K562 (cell line): ENCODE measurements around the gene PPP1R12B. TPM values are rescaled to one million over a fixed set of nuclear protein-coding genes. Genes with fewer than 3 reads are reported as not detected.

Experiments used
- ATAC-seq: fragments of 200-7000 bp; cut with Tn5 transposase; 3 replicates; pipeline ENCODE4 v1.9.1; 2020; ENCODE audit warnings: moderate library complexity
- BruUV-seq: library from RNA; stranded (reverse); fragments of 400-500 nt; replicated peaks from 2 replicates; lab custom pipeline; 2021; lab: Mats Ljungman, UMichigan
- CTCF ChIA-PET: fragments of 300-600 bp; formaldehyde crosslinking; extraction: SDS; loops from one replicate; lab custom pipeline; 2021; ENCODE audit warnings: low intra/inter-chr PET ratio; lab: Yijun Ruan, JAX
- POLR2A ChIA-PET: fragments of 300-600, 350-650 bp; sonication (Branson Sonifier 250); formaldehyde crosslinking; extraction: SDS; loops from one replicate; lab custom pipeline; 2021; ENCODE audit warnings: antibody characterized with exemption, inconsistent platforms; lab: Yijun Ruan, JAX
- DNase-seq, 4 experiments: peaks; one replicate each; pipeline versions ENCODE4 v3.0.0 to v3.0.0-alpha.2; 2011 to 2018; ENCODE audit warnings: low spot score in 3 of 4, mixed read lengths in 3 of 4; ENCODE audit errors: extremely low read depth in 1 of 4
- FAIRE-seq: peaks from 2 replicates; lab custom pipeline; 2011; peaks lifted over from hg19 to GRCh38; lab: Jason Lieb, UNC
- H2AFZ ChIP-seq: 2 replicates; pipeline ENCODE4 v1.6.0; 2011; ENCODE audit warnings: low read depth, low read length, control low read depth, inconsistent platforms
- H3K27ac ChIP-seq: fragments of 200-600 bp; 3 replicates; pipeline ENCODE4 v1.8.0; 2011; ENCODE audit warnings: low read depth, mild to moderate bottlenecking, control low read depth, inconsistent platforms, low read length, moderate library complexity, mixed read lengths; ENCODE audit errors: extremely low read depth
- H3K27me3 ChIP-seq, 2 experiments: fragments of 300-600 bp in 1 of 2; 2 replicates in 1 of 2; 3 replicates in 1 of 2; pipeline versions ENCODE4 v1.6.0 to v1.8.0; 2011; ENCODE audit warnings: inconsistent platforms in 2 of 2, low read length in 2 of 2, mild to moderate bottlenecking in 1 of 2, mixed read lengths in 1 of 2, moderate library complexity in 1 of 2; ENCODE audit not compliant: control insufficient read depth in 2 of 2, insufficient read depth in 2 of 2
- H3K36me3 ChIP-seq: fragments of 300-600 bp; 3 replicates; pipeline ENCODE4 v1.8.0; 2011; ENCODE audit warnings: mild to moderate bottlenecking, low read length, inconsistent platforms; ENCODE audit not compliant: control insufficient read depth, insufficient read depth
- H3K4me1 ChIP-seq, 2 experiments: fragments of 200-600 bp in 1 of 2; replicated peaks in 1 of 2; 2 replicates in 1 of 2; 3 replicates in 1 of 2; pipeline versions ENCODE4 v1.5.1 to v1.8.0; 2011; ENCODE audit warnings: inconsistent platforms in 2 of 2, low read length in 2 of 2, mild to moderate bottlenecking in 1 of 2, mixed read lengths in 1 of 2, moderate library complexity in 1 of 2; ENCODE audit not compliant: control insufficient read depth in 2 of 2, insufficient read depth in 2 of 2
- H3K4me2 ChIP-seq: 2 replicates; pipeline ENCODE4 v1.6.1; 2011; ENCODE audit warnings: low read length, control low read depth, inconsistent platforms, mixed read lengths; ENCODE audit not compliant: insufficient read depth
- H3K4me3 ChIP-seq: fragments of 200-600 bp; sonication (generic), shearing (Covaris generic); 2 replicates; pipeline ENCODE4 v1.5.1; 2016; ENCODE audit warnings: control low read depth, inconsistent platforms
- H3K79me2 ChIP-seq: fragments of 200-600 bp; 3 replicates; pipeline ENCODE4 v1.8.0; 2011; ENCODE audit warnings: low read length, inconsistent platforms; ENCODE audit not compliant: control insufficient read depth, insufficient read depth
- H3K9ac ChIP-seq, 2 experiments: 2 replicates each; pipeline versions ENCODE4 v1.6.0 to v1.6.1; 2011; ENCODE audit warnings: low read depth in 2 of 2, low read length in 2 of 2, control low read depth in 1 of 2, inconsistent platforms in 1 of 2, mild to moderate bottlenecking in 1 of 2, mixed read lengths in 1 of 2; ENCODE audit not compliant: insufficient read depth in 1 of 2
- H3K9me1 ChIP-seq: one replicate; pipeline ENCODE4 v1.6.0; 2011; ENCODE audit warnings: inconsistent platforms, mild to moderate bottlenecking, low read length, moderate library complexity; ENCODE audit not compliant: control insufficient read depth, insufficient read depth
- H3K9me3 ChIP-seq: replicated peaks from 2 replicates; pipeline ENCODE4 v1.5.1; 2011; ENCODE audit warnings: low read depth, low read length, inconsistent platforms; ENCODE audit not compliant: control insufficient read depth, insufficient read depth
- H4K20me1 ChIP-seq: replicated peaks from 2 replicates; pipeline ENCODE4 v1.6.1; 2011; ENCODE audit warnings: low read length, inconsistent platforms, mixed read lengths; ENCODE audit not compliant: control insufficient read depth, insufficient read depth
- BDP1 ChIP-seq: IDR thresholded peaks from 3 replicates; pipeline ENCODE4 v1.6.1; 2011; ENCODE audit not compliant: insufficient read length, insufficient read depth
- C11orf30 ChIP-seq: fragments of 450-650 bp; IDR thresholded peaks from 2 replicates; pipeline ENCODE4 v1.6.1; 2016; ENCODE audit warnings: low read depth, mild to moderate bottlenecking
- FOSL1 ChIP-seq: fragments of 200-800 bp; sonication (Bioruptor generic); conservative IDR thresholded peaks from 2 replicates; pipeline ENCODE4 v1.6.1; 2016; ENCODE audit warnings: missing genetic modification characterization, missing compliant biosample characterization
- HDAC3 ChIP-seq: fragments of 450-650 bp; IDR thresholded peaks from 2 replicates; pipeline ENCODE4 v1.6.1; 2018; ENCODE audit warnings: borderline replicate concordance, mild to moderate bottlenecking, moderate library complexity; ENCODE audit not compliant: partially characterized antibody
- L3MBTL2 ChIP-seq: fragments of 450-650 bp; IDR thresholded peaks from 2 replicates; pipeline ENCODE4 v1.6.1; 2016; ENCODE audit warnings: mild to moderate bottlenecking, moderate library complexity
- MAFG ChIP-seq: fragments of 450-650 bp; conservative IDR thresholded peaks from 2 replicates; pipeline ENCODE4 v1.6.1; 2016; ENCODE audit warnings: missing genetic modification characterization, missing compliant biosample characterization
- MAFK ChIP-seq: IDR thresholded peaks from 2 replicates; pipeline ENCODE4 v1.6.1; 2011; ENCODE audit warnings: low read length, improper control_type of control experiment
- SIN3B ChIP-seq: fragments of 450-650 bp; IDR thresholded peaks from 2 replicates; pipeline ENCODE4 v1.6.1; 2017; ENCODE audit warnings: low read depth, mild to moderate bottlenecking, moderate library complexity
- ZNF253 ChIP-seq: fragments of 250-450 bp; sonication (Bioruptor Pico); conservative IDR thresholded peaks from 2 replicates; pipeline ENCODE4 v1.6.1; 2021; ENCODE audit warnings: mild to moderate bottlenecking
- ZNF274 ChIP-seq: IDR thresholded peaks from 2 replicates; pipeline ENCODE4 v1.6.1; 2011; ENCODE audit warnings: low read depth, mild to moderate bottlenecking, low read length, moderate library complexity, borderline replicate concordance
- ZNF316 ChIP-seq: fragments of 450-650 bp; IDR thresholded peaks from 2 replicates; pipeline ENCODE4 v1.6.1; 2016
- WGBS: fragments of 100-300 bp; shearing (Covaris generic); methylation state at CpG from one replicate; pipeline ENCODE4 v1.1.6; 2016; ENCODE audit warnings: low coverage, mixed read lengths; ENCODE audit not compliant: insufficient coverage; ENCODE audit errors: missing lambda C conversion rate; 5-methylcytosine and 5-hydroxymethylcytosine counted together
- in situ Hi-C: fragments of 300-500 bp; cut with MboI; formaldehyde crosslinking; loops from 4 replicates; pipeline ENCODE4 v1.15.0; 2018; ENCODE audit warnings: inconsistent platforms, mixed read lengths
- intact Hi-C: fragments of 100-400 bp; cut with micrococcal nuclease; formaldehyde crosslinking; loops from 2 replicates; pipeline ENCODE4 v1.14.2; 2022
- polyA plus RNA-seq, 8 experiments: library from polyadenylated mRNA; depleted of rRNA in 4 of 8; stranded (reverse) in 5 of 8; unstranded in 3 of 8; fragments of >200 nt; fragmentation: Nextera tagmentation in 2 of 8; fragmentation: Illumina TruSeq in 1 of 8; extraction: Ambion mirVana in 2 of 8; extraction: Trizol in 1 of 8; gene quantifications; 2 replicates each; pipeline versions ENCODE4 v1.2.1 to v1.2.3, GENCODE V29; 2011 to 2014; ENCODE audit warnings: inconsistent platforms in 1 of 8, missing spikeins in 1 of 8
- total RNA-seq, 7 experiments: library from RNA; depleted of rRNA in 6 of 7; stranded (reverse); fragments of >200 nt in 6 of 7; fragmentation: Illumina TruSeq in 2 of 7; extraction: Trizol in 2 of 7; gene quantifications; 2 replicates each; pipeline versions ENCODE4 v1.2.1 to v1.2.3, GENCODE V29; 2011 to 2021; ENCODE audit warnings: low replicate concordance in 1 of 7
- TF ChIP-seq, protein P1 (sequence below), 2 experiments: fragments of 450-650 bp; IDR thresholded peaks; 2 replicates each; pipeline ENCODE4 v1.6.1; 2016
- TF ChIP-seq, protein P2 (sequence below): sonication (generic); formaldehyde crosslinking; IDR thresholded peaks from 2 replicates; pipeline ENCODE4 v1.8.0; 2022; ENCODE audit warnings: missing genetic modification reagents, mild to moderate bottlenecking, moderate library complexity, borderline replicate concordance
- TF ChIP-seq, protein P3 (sequence below): fragments of 250-450 bp; sonication (Bioruptor Pico); IDR thresholded peaks from 2 replicates; pipeline ENCODE4 v1.5.0; 2022; ENCODE audit warnings: mild to moderate bottlenecking
- TF ChIP-seq, protein P4 (sequence below): fragments of 250-450 bp; sonication (Bioruptor Pico); IDR thresholded peaks from 2 replicates; pipeline ENCODE4 v1.8.0; 2021; ENCODE audit warnings: moderate library complexity, mild to moderate bottlenecking, inconsistent platforms

Gene PPP1R12B
- total and polyA plus RNA-seq, 9 of the 15 experiments (the other 6 are each of a cell fraction or from before 2014, with no cell fraction given): 0.73 to 16.9 (median 13.6) TPM

DNA sequence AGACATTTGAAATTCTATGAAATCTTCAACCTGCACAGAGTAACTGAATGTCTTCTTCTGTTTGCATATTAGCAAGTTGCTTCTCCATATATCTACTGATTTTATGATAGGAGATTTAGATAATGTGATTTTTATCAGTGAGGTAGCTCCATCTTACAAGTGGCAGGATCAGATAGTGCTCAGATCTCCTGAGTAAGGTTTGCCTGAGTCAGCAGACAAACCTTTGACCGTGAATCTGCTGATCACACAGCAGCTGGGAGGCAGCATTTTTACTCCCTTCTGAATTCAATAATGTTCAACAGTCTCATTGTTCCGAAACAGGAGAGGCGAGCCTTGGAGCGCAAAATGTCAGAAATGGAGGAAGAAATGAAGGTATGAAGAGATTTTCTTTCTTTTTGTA is 220.3 kb downstream of the PPP1R12B start:
- FAIRE-seq: no peak
- no peaks in the 10 kb centered on the region for H3K9me1 ChIP-seq
- peak; percentile 53 for TF ChIP-seq MAFG
- TF ChIP-seq, protein P1, sequence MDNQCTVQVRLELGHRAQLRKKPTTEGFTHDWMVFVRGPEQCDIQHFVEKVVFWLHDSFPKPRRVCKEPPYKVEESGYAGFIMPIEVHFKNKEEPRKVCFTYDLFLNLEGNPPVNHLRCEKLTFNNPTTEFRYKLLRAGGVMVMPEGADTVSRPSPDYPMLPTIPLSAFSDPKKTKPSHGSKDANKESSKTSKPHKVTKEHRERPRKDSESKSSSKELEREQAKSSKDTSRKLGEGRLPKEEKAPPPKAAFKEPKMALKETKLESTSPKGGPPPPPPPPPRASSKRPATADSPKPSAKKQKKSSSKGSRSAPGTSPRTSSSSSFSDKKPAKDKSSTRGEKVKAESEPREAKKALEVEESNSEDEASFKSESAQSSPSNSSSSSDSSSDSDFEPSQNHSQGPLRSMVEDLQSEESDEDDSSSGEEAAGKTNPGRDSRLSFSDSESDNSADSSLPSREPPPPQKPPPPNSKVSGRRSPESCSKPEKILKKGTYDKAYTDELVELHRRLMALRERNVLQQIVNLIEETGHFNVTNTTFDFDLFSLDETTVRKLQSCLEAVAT (IDR thresholded peaks at IDR 0.05): no peak
- TF ChIP-seq, protein P2, sequence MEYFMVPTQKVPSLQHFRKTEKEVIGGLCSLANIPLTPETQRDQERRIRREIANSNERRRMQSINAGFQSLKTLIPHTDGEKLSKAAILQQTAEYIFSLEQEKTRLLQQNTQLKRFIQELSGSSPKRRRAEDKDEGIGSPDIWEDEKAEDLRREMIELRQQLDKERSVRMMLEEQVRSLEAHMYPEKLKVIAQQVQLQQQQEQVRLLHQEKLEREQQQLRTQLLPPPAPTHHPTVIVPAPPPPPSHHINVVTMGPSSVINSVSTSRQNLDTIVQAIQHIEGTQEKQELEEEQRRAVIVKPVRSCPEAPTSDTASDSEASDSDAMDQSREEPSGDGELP (CRISPR knock-in tag): no peak
- TF ChIP-seq ZNF316: peak; percentile 61; the same call in 1 of the 2 replicates
- TF ChIP-seq C11orf30: peak; percentile 62; the same call in 1 of the 2 replicates
- no peak for TF ChIP-seq SIN3B
- TF ChIP-seq, protein P3, sequence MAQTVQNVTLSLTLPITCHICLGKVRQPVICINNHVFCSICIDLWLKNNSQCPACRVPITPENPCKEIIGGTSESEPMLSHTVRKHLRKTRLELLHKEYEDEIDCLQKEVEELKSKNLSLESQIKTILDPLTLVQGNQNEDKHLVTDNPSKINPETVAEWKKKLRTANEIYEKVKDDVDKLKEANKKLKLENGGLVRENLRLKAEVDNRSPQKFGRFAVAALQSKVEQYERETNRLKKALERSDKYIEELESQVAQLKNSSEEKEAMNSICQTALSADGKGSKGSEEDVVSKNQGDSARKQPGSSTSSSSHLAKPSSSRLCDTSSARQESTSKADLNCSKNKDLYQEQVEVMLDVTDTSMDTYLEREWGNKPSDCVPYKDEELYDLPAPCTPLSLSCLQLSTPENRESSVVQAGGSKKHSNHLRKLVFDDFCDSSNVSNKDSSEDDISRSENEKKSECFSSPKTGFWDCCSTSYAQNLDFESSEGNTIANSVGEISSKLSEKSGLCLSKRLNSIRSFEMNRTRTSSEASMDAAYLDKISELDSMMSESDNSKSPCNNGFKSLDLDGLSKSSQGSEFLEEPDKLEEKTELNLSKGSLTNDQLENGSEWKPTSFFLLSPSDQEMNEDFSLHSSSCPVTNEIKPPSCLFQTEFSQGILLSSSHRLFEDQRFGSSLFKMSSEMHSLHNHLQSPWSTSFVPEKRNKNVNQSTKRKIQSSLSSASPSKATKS: no peak
- TF ChIP-seq HDAC3: no peak
- TF ChIP-seq BDP1: no peak
- TF ChIP-seq, protein P4, sequence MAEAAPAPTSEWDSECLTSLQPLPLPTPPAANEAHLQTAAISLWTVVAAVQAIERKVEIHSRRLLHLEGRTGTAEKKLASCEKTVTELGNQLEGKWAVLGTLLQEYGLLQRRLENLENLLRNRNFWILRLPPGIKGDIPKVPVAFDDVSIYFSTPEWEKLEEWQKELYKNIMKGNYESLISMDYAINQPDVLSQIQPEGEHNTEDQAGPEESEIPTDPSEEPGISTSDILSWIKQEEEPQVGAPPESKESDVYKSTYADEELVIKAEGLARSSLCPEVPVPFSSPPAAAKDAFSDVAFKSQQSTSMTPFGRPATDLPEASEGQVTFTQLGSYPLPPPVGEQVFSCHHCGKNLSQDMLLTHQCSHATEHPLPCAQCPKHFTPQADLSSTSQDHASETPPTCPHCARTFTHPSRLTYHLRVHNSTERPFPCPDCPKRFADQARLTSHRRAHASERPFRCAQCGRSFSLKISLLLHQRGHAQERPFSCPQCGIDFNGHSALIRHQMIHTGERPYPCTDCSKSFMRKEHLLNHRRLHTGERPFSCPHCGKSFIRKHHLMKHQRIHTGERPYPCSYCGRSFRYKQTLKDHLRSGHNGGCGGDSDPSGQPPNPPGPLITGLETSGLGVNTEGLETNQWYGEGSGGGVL: no peak
- no peak for TF ChIP-seq L3MBTL2
- no peak for TF ChIP-seq ZNF253
- peak; percentile 51 for TF ChIP-seq MAFK
- no peak for TF ChIP-seq ZNF274
- TF ChIP-seq FOSL1: no peak
- TF ChIP-seq, all 486 proteins: peak for 4
- POLR2A ChIA-PET: interaction anchor here (1.3 kb wide), 1 partner anchor 9 kb away, joined by 3 read pairs; no protein-coding TSS in a partner anchor
- in situ Hi-C loops (loop anchor here (5.0 kb wide), 1 partner anchor 62 kb away; no protein-coding TSS in a partner anchor), intact Hi-C loops (no loop called here)
- Histone ChIP-seq H3K27ac (no peak overlapping the region), H3K9me3 (no peaks in the 10 kb centered on the region), H3K4me1 (no peaks in the 10 kb centered on the region), H3K27me3 (no peaks in the 10 kb centered on the region), H2AFZ (no peak overlapping the region), H3K9ac (no peak overlapping the region), H4K20me1 (no peaks in the 10 kb centered on the region), H3K36me3 (peaks cover 40% of the 10 kb centered on the region; the same call in 2 of the 3 replicates), H3K79me2 (no peaks in the 10 kb centered on the region), H3K4me2 (no peak overlapping the region), H3K4me3 (no peak overlapping the region)
- CTCF ChIA-PET: no interaction called here
- no peak for DNase-seq
- WGBS: 59% methylated on average over 4 of the region's 4 CpGs
- ATAC-seq: no peak
- BruUV-seq: no TSS peak
